NCI-H774 (cell line): Measurements from ENCODE around the gene CTNND2.
"Not testable (repeated sequence)": the region's sequence is repeated elsewhere in the genome, so short reads cannot be mapped to it uniquely, and the experiment has no call there.

ENCODE experiments used
- DNase-seq: peaks from one replicate; lab custom pipeline; 2025; lab: John Stamatoyannopoulos, UW

The CTNND2 gene

GRCh38 chr5:11313694-11314093 is 590.6 kb downstream of the CTNND2 start:
- DNase-seq: not testable (repeated sequence)

- DNase-seq: no peak
Measured at GRCh38 chr5:11311731-11312130, 592.5 kb downstream of the CTNND2 start.

GRCh38 chr5:11311272-11311671 is 593.0 kb downstream of the CTNND2 start:
- DNase-seq: no peak

GRCh38 chr5:11310158-11310557 is 594.1 kb downstream of the CTNND2 start:
- DNase-seq: no peak

- no peak for DNase-seq
Measured at GRCh38 chr5:11306365-11306764, 597.9 kb downstream of the CTNND2 start.

- no peak for DNase-seq
Measured at GRCh38 chr5:11305245-11305644, 599.0 kb downstream of the CTNND2 start.

- no peak for DNase-seq
Measured at GRCh38 chr5:11304641-11305040, 599.6 kb downstream of the CTNND2 start.

- no peak for DNase-seq
Measured at GRCh38 chr5:11302663-11303062, 601.6 kb downstream of the CTNND2 start.

GRCh38 chr5:11301171-11301570 is 603.1 kb downstream of the CTNND2 start:
- no peak for DNase-seq

GRCh38 chr5:11300736-11301135 is 603.5 kb downstream of the CTNND2 start:
- DNase-seq: no peak

GRCh38 chr5:11298877-11299276 is 605.4 kb downstream of the CTNND2 start:
- DNase-seq: no peak

- DNase-seq: no peak
Measured at GRCh38 chr5:11293523-11293922, 610.7 kb downstream of the CTNND2 start.

GRCh38 chr5:11292648-11293356 is 611.4 kb downstream of the CTNND2 start:
- DNase-seq: no peak

GRCh38 chr5:11289733-11290132 is 614.5 kb downstream of the CTNND2 start:
- no peak for DNase-seq

GRCh38 chr5:11289208-11289607 is 615.0 kb downstream of the CTNND2 start:
- DNase-seq: no peak

GRCh38 chr5:11281842-11282241 is 622.4 kb downstream of the CTNND2 start:
- DNase-seq: no peak

GRCh38 chr5:11277323-11277722 is 626.9 kb downstream of the CTNND2 start:
- DNase-seq: no peak

GRCh38 chr5:11273180-11273903 is 630.9 kb downstream of the CTNND2 start:
- DNase-seq: no peak

- no peak for DNase-seq
Measured at GRCh38 chr5:11269515-11269914, 634.7 kb downstream of the CTNND2 start.

- no peak for DNase-seq
Measured at GRCh38 chr5:11268891-11269290, 635.4 kb downstream of the CTNND2 start.

GRCh38 chr5:11266331-11266730 is 637.9 kb downstream of the CTNND2 start:
- DNase-seq: no peak

GRCh38 chr5:11261241-11261640 is 643.0 kb downstream of the CTNND2 start:
- no peak for DNase-seq

GRCh38 chr5:11258001-11258400 is 646.2 kb downstream of the CTNND2 start:
- no peak for DNase-seq

GRCh38 chr5:11252523-11252922 is 651.7 kb downstream of the CTNND2 start:
- DNase-seq: no peak
